GM12872 (cell line): Measurements from ENCODE around the gene DEXI.

ENCODE experiments used
- CTCF ChIP-seq: IDR thresholded peaks from 3 replicates; pipeline ENCODE4 v1.5.1; 2011; ENCODE audit warnings: low read depth, mild to moderate bottlenecking, low read length, moderate library complexity; ENCODE audit not compliant: insufficient read depth

The DEXI gene

GRCh38 chr16:10967986-10968385, 25.7 kb upstream of the DEXI start:
- TF ChIP-seq CTCF = no peak

- TF ChIP-seq CTCF = no peak
Measured at GRCh38 chr16:10966129-10966528, 23.9 kb upstream of the DEXI start.

GRCh38 chr16:10965440-10966061, 23.3 kb upstream of the DEXI start:
- TF ChIP-seq CTCF = no peak

- TF ChIP-seq CTCF = no peak
Measured at GRCh38 chr16:10964891-10965326, 22.6 kb upstream of the DEXI start.

- TF ChIP-seq CTCF = peak; percentile 98
Measured at GRCh38 chr16:10964039-10964890, 22.0 kb upstream of the DEXI start.

GRCh38 chr16:10961231-10961630, 19.0 kb upstream of the DEXI start:
- TF ChIP-seq CTCF = no peak

DNA sequence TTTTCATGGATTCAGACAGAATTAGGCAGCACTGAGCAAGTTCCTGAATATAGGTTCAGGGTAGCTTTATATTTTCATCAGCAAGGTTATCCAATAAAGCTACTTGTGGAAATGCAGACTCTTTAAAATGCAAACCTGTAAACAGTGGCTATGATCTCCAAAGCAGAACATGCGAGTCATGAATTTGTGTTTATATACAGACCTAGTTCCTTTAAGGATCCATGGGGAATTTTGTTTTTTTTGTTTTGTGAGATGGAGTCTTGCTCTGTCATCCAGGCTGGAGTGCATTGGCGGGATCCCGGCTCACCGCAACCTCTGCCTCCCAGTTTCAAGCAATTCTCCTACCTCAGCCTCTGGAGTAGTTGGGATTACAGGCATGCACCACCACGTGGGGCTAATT, 16.9 kb upstream of the DEXI start:
- TF ChIP-seq CTCF = no peak
